ENCODE data around the gene KCNN4. TPM values are rescaled to one million over a fixed set of nuclear protein-coding genes. Genes with fewer than 3 reads are reported as not detected.
A peak's percentile ranks its signal among the peaks of the same experiment; 100 is the strongest.

The KCNN4 gene
- total RNA-seq, 1 experiment from 2014 or later: not detected

- Histone ChIP-seq H3K9me3 (ENCODE audit: low read depth, low read length, poor library complexity, severe bottlenecking) (no peaks in the 10 kb centered on the region), H3K36me3 (ENCODE audit: insufficient read depth, low read length, poor library complexity, severe bottlenecking) (peaks cover 4% of the 10 kb centered on the region), H3K27ac (ENCODE audit: low read depth, low read length, poor library complexity, severe bottlenecking) (no peak overlapping the region), H3K4me3 (ENCODE audit: low read depth, low read length, poor library complexity, severe bottlenecking) (no peak overlapping the region), H3K4me1 (ENCODE audit: insufficient read depth, low read length, poor library complexity, severe bottlenecking) (no peaks in the 10 kb centered on the region), H3K27me3 (replicated peaks; ENCODE audit: insufficient read depth, low read depth, low read length, poor library complexity) (no peaks in the 10 kb centered on the region)
- ChIA-PET CTCF (interaction anchor here (0.6 kb wide), 1 partner anchor 85 kb away, joined by 3 read pairs; no protein-coding TSS in a partner anchor), POLR2A (ENCODE audit: low non-redundant PET) (interaction anchor here (0.8 kb wide), 1 partner anchor 57 kb away, joined by 4 read pairs; no protein-coding TSS in a partner anchor)
- intact Hi-C loops (cut with micrococcal nuclease; ENCODE audit: unreplicated experiment): no loop called here
- no peak for TF ChIP-seq EZH2 (IDR thresholded peaks at IDR 0.05; ENCODE audit: borderline replicate concordance, low read depth, low read length, poor library complexity, severe bottlenecking)
- TF ChIP-seq, protein P1, sequence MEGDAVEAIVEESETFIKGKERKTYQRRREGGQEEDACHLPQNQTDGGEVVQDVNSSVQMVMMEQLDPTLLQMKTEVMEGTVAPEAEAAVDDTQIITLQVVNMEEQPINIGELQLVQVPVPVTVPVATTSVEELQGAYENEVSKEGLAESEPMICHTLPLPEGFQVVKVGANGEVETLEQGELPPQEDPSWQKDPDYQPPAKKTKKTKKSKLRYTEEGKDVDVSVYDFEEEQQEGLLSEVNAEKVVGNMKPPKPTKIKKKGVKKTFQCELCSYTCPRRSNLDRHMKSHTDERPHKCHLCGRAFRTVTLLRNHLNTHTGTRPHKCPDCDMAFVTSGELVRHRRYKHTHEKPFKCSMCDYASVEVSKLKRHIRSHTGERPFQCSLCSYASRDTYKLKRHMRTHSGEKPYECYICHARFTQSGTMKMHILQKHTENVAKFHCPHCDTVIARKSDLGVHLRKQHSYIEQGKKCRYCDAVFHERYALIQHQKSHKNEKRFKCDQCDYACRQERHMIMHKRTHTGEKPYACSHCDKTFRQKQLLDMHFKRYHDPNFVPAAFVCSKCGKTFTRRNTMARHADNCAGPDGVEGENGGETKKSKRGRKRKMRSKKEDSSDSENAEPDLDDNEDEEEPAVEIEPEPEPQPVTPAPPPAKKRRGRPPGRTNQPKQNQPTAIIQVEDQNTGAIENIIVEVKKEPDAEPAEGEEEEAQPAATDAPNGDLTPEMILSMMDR (conservative IDR thresholded peaks at IDR 0.05; ENCODE audit: low read depth, low read length): no peak
- DNase-seq (ENCODE audit: low spot score): no peak
- BruUV-seq (replicated peaks): no TSS peak
Measured at GRCh38 chr19:43724896-43725295, 55.9 kb downstream of the KCNN4 start.

- Histone ChIP-seq H3K9me3 (ENCODE audit: low read depth, low read length, poor library complexity, severe bottlenecking) (no peaks in the 10 kb centered on the region), H3K36me3 (ENCODE audit: insufficient read depth, low read length, poor library complexity, severe bottlenecking) (no peaks in the 10 kb centered on the region), H3K4me1 (ENCODE audit: insufficient read depth, low read length, poor library complexity, severe bottlenecking) (no peaks in the 10 kb centered on the region), H3K4me3 (ENCODE audit: low read depth, low read length, poor library complexity, severe bottlenecking) (no peak overlapping the region), H3K27ac (ENCODE audit: low read depth, low read length, poor library complexity, severe bottlenecking) (no peak overlapping the region), H3K27me3 (replicated peaks; ENCODE audit: insufficient read depth, low read depth, low read length, poor library complexity) (no peaks in the 10 kb centered on the region)
- ChIA-PET POLR2A (ENCODE audit: low non-redundant PET) (no interaction called here), CTCF (no interaction called here)
- TF ChIP-seq EZH2 (IDR thresholded peaks at IDR 0.05; ENCODE audit: borderline replicate concordance, low read depth, low read length, poor library complexity, severe bottlenecking): no peak
- TF ChIP-seq, protein P1 (conservative IDR thresholded peaks at IDR 0.05; ENCODE audit: low read depth, low read length): peak; percentile 57
- BruUV-seq (replicated peaks): no TSS peak
- intact Hi-C loops (cut with micrococcal nuclease; ENCODE audit: unreplicated experiment): no loop called here
- DNase-seq (ENCODE audit: low spot score): no peak
Measured at GRCh38 chr19:43723588-43723987, 57.2 kb downstream of the KCNN4 start.

GRCh38 chr19:43721469-43722048 lies 59.2 kb downstream of the KCNN4 start:
- no TSS peak for BruUV-seq (replicated peaks)
- Histone ChIP-seq H3K4me3 (ENCODE audit: low read depth, low read length, poor library complexity, severe bottlenecking) (no peak overlapping the region), H3K27me3 (replicated peaks; ENCODE audit: insufficient read depth, low read depth, low read length, poor library complexity) (no peaks in the 10 kb centered on the region), H3K9me3 (ENCODE audit: low read depth, low read length, poor library complexity, severe bottlenecking) (no peaks in the 10 kb centered on the region), H3K27ac (ENCODE audit: low read depth, low read length, poor library complexity, severe bottlenecking) (no peak overlapping the region), H3K36me3 (ENCODE audit: insufficient read depth, low read length, poor library complexity, severe bottlenecking) (no peaks in the 10 kb centered on the region), H3K4me1 (ENCODE audit: insufficient read depth, low read length, poor library complexity, severe bottlenecking) (no peaks in the 10 kb centered on the region)
- TF ChIP-seq EZH2 (IDR thresholded peaks at IDR 0.05; ENCODE audit: borderline replicate concordance, low read depth, low read length, poor library complexity, severe bottlenecking): no peak
- TF ChIP-seq, protein P1 (conservative IDR thresholded peaks at IDR 0.05; ENCODE audit: low read depth, low read length): no peak
- DNase-seq (ENCODE audit: low spot score): no peak
- POLR2A ChIA-PET (ENCODE audit: low non-redundant PET): no interaction called here
- CTCF ChIA-PET: interaction anchor here (0.6 to 0.8 kb wide), 2 partner anchors 88 to 102 kb away, joined by 3 read pairs; partner anchors contain the start of gene ZNF428
- intact Hi-C loops (cut with micrococcal nuclease; ENCODE audit: unreplicated experiment): no loop called here

All from A673 (cell line).